ENCODE data around the gene SLC22A16. TPM values are rescaled to one million over a fixed set of nuclear protein-coding genes. Genes with fewer than 3 reads are reported as not detected.
"Not testable (repeated sequence)": the region's sequence is repeated elsewhere in the genome, so short reads cannot be mapped to it uniquely, and the experiment has no call there.

The SLC22A16 gene
- total and polyA plus RNA-seq, 9 donors = 0.15 to 3.6 (median 0.42) TPM; not detected in 3

GRCh38 chr6:110488606-110489190, 12.3 kb upstream of the SLC22A16 start:
- H3K36me3 ChIP-seq = no peaks in the 10 kb centered on the region
- H3K27me3 ChIP-seq = no peaks in the 10 kb centered on the region
- 92 to 96% (median 92%) methylated on average over 6 of the region's 6 CpGs for WGBS, 3 donors
- peaks cover 1% of the 10 kb centered on the region for H3K4me1 ChIP-seq (ENCODE audit: insufficient read depth)
- no peak for DNase-seq
- H3K9me3 ChIP-seq = no peaks in the 10 kb centered on the region
- no peak overlapping the region for H3K27ac ChIP-seq
- intact Hi-C loops (cut with DNase I) = no loop called here
- TF ChIP-seq, protein P1, sequence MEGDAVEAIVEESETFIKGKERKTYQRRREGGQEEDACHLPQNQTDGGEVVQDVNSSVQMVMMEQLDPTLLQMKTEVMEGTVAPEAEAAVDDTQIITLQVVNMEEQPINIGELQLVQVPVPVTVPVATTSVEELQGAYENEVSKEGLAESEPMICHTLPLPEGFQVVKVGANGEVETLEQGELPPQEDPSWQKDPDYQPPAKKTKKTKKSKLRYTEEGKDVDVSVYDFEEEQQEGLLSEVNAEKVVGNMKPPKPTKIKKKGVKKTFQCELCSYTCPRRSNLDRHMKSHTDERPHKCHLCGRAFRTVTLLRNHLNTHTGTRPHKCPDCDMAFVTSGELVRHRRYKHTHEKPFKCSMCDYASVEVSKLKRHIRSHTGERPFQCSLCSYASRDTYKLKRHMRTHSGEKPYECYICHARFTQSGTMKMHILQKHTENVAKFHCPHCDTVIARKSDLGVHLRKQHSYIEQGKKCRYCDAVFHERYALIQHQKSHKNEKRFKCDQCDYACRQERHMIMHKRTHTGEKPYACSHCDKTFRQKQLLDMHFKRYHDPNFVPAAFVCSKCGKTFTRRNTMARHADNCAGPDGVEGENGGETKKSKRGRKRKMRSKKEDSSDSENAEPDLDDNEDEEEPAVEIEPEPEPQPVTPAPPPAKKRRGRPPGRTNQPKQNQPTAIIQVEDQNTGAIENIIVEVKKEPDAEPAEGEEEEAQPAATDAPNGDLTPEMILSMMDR (IDR thresholded peaks at IDR 0.05) = no peak
- TF ChIP-seq EP300 (IDR thresholded peaks at IDR 0.05) (no peak), POLR2A (IDR thresholded peaks at IDR 0.05) (no peak)
- H3K4me3 ChIP-seq = no peak overlapping the region

DNA sequence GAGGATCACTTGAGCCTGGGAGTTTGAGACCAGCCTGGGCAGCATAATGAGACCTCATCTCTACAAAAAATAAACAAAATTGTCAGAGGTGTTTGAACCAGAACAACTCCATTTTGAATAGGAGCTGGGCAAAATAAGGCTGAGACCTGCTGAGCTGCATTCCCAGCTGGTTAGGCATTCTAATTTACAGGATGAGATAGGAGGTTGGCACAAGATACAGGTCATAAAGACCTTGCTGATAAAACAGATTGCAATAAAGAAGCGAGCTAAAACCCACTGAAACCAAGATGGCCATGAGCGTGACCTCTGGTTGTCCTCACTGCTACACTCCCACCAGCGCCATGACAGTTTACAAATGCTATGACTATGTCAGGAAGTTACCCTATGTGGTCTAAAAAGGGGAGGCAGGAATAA, 11.6 kb upstream of the SLC22A16 start:
- H3K4me1 ChIP-seq (ENCODE audit: insufficient read depth); H3K27me3 ChIP-seq; H3K36me3 ChIP-seq; intact Hi-C loops (cut with DNase I); H3K4me3 ChIP-seq; H3K27ac ChIP-seq; DNase-seq; H3K9me3 ChIP-seq: not testable (repeated sequence)
- 59 to 80% (median 64%) methylated on average over 3 of the region's 3 CpGs for WGBS, 3 donors

- H3K4me3 ChIP-seq = no peak overlapping the region
- TF ChIP-seq EP300 (IDR thresholded peaks at IDR 0.05) (no peak), POLR2A (IDR thresholded peaks at IDR 0.05) (no peak)
- TF ChIP-seq, protein P1 (IDR thresholded peaks at IDR 0.05) = no peak
- intact Hi-C loops (cut with DNase I) = no loop called here
- 67 to 79% (median 69%) methylated on average over 1 of the region's 1 CpG for WGBS, 3 donors
- no peaks in the 10 kb centered on the region for H3K36me3 ChIP-seq
- no peak overlapping the region for H3K27ac ChIP-seq
- peaks cover 1% of the 10 kb centered on the region for H3K4me1 ChIP-seq (ENCODE audit: insufficient read depth)
- DNase-seq = no peak
- H3K27me3 ChIP-seq = no peaks in the 10 kb centered on the region
- no peaks in the 10 kb centered on the region for H3K9me3 ChIP-seq
Measured at GRCh38 chr6:110486756-110487155, 10.3 kb upstream of the SLC22A16 start.

DNA sequence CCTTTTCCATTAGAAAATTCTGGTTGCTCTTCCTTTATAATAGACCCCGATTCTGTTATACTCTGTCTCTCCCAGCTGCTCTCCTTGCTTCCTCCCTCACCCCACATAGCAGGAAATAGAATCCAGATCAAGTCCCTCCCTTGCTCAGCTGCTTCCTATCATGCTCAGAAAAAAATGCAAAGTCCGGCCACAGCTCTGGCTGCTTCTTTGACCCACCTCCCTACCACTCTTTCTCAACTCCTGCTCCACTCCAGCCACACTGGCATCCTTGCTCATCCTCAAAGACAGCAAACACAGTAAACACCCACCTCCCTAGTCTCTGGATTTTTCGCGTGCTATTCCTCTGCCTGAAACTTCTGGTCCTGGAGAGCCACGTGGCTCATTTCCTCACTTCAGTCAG, 9.1 kb upstream of the SLC22A16 start:
- DNase-seq = no peak
- peaks cover 1% of the 10 kb centered on the region for H3K4me1 ChIP-seq (ENCODE audit: insufficient read depth)
- H3K4me3 ChIP-seq = no peak overlapping the region
- intact Hi-C loops (cut with DNase I) = no loop called here
- H3K27me3 ChIP-seq = no peaks in the 10 kb centered on the region
- TF ChIP-seq, protein P1 (IDR thresholded peaks at IDR 0.05) = no peak
- TF ChIP-seq POLR2A (IDR thresholded peaks at IDR 0.05) (no peak), EP300 (IDR thresholded peaks at IDR 0.05) (no peak)
- H3K9me3 ChIP-seq = no peaks in the 10 kb centered on the region
- 34 to 42% (median 34%) methylated on average over 5 of the region's 5 CpGs for WGBS, 3 donors
- H3K36me3 ChIP-seq = no peaks in the 10 kb centered on the region
- no peak overlapping the region for H3K27ac ChIP-seq

DNA sequence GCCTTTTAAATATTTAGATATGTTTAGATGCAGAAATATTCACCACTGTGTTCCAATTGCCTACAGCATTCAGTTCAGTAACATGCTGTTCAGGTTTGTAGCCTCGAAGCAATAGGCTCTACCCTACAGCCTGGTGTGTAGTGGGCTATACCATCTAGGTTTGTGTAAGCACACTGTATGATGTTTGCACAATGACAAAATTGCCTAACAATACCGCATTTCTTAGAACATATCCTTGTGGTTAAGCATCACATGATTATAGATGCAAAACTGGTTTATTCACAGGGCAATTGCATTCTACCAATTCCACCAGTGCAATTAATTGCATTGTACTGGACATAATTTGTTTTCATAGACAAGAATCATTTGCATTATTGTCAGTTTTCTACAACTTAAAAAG, 7.9 kb upstream of the SLC22A16 start:
- H3K4me3 ChIP-seq = no peak overlapping the region
- H3K36me3 ChIP-seq = no peaks in the 10 kb centered on the region
- no peaks in the 10 kb centered on the region for H3K9me3 ChIP-seq
- H3K4me1 ChIP-seq (ENCODE audit: insufficient read depth) = no peaks in the 10 kb centered on the region
- TF ChIP-seq POLR2A (IDR thresholded peaks at IDR 0.05) = no peak
- TF ChIP-seq, protein P1 (IDR thresholded peaks at IDR 0.05) = no peak
- no peak for TF ChIP-seq EP300 (IDR thresholded peaks at IDR 0.05)
- intact Hi-C loops (cut with DNase I) = no loop called here
- no peak for DNase-seq
- H3K27ac ChIP-seq = no peak overlapping the region
- WGBS, 3 donors = 87 to 90% (median 87%) methylated on average over 2 of the region's 2 CpGs
- H3K27me3 ChIP-seq = no peaks in the 10 kb centered on the region
